HG02798 (cell line): ENCODE results near the gene OPCML.

Source experiments
- ATAC-seq: cut with Tn5 transposase; IDR thresholded peaks from one replicate; pipeline ENCODE4 v1.9.1; 2021; ENCODE audit warnings: mild to moderate bottlenecking; ENCODE audit not compliant: unreplicated experiment, poor library complexity

Gene OPCML

DNA sequence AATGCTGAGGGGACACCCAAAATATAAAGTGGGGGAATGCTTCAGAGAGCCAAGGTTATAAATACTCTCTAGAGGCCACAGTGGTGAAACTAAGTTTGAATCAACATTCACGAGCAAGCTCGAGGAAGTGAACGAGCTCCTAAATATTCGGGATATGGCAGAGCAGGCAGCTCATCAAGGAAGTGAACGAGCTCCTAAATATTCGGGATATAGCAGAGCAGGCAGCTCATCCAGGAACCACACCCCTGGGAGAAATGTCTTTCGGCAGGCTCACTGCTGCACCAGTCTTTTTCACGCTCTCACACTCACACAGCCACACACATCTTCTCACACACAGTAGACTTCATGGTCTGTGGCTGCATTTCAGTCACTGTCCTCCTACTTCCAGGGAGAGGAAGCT, 787.5 kb downstream of the OPCML start:
- ATAC-seq, result no peak

DNA sequence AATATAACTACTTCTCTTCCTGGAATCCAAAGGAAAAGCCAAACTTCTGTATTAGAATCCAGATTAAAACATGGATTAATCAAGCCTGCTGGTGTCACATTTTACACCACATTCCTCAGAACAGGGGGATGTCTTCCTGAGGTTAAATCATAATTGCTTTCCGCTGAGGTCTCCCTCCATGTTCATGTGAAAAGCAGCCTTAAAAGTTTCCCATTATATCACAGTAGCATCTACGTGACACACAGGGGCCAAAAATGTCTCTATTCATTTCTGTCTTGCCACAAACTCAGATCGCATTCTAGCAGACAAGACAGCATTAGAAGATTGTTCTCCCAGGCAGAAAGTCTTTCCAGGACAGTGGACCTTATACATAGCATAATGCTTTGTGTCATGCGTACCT, 788.7 kb downstream of the OPCML start:
- ATAC-seq, result no peak

DNA sequence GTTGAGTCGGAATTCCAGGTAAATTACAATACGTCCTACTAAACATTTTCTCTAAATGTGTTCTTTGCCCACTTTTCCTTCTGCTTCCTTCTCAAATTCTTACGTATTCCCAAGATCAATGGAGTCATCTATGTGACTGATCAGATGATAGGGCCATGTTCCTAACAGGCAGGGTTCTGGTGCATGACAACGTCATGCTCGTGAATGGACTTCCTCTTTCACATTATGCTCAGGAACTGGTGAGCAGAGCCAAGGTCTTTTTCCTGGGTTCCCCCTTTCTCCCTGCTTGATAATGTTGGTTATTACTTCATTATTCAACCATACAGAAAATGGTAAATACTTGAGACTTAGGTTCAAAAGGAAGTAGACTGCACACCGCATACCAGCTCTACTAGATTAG, 789.4 kb downstream of the OPCML start:
- ATAC-seq, result no peak

DNA sequence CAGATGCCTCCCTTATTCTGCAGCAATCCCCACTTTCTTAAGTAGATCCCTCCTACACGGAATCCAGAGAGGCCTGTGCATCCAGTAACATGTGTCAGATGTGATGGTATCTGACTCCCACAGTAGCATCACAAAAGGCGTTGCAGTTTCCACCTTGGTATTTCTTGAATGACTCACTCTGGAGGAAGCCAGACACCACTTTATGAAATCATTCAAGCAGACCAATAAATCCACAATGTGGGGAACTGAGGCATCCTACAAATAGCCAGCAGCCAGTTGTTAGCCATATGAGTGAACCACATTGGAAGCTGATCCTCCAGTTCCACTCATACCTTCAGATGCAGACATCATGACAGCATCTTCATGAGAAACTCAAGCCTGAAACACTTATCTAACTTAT, 798.1 kb downstream of the OPCML start:
- no peak for ATAC-seq

DNA sequence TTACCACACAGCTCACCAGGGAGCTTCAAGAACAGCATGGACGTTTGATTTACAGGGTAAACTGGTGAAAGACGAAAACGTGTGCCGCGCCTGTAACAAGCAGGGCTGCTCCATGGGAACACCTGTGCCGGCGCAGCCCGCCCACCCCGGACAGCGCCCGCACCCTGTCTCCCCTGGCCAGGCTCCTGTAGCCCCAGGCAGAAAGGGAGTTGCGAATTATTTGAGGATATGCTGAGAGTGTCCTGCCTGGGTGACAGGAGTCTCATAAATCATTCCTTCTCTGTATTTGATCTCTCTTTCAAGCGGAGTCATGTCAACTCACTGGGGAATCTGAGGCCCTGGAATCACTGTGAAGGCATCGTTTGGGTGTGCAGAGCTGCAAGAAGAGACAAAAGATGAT, 804.3 kb downstream of the OPCML start:
- no peak for ATAC-seq

DNA sequence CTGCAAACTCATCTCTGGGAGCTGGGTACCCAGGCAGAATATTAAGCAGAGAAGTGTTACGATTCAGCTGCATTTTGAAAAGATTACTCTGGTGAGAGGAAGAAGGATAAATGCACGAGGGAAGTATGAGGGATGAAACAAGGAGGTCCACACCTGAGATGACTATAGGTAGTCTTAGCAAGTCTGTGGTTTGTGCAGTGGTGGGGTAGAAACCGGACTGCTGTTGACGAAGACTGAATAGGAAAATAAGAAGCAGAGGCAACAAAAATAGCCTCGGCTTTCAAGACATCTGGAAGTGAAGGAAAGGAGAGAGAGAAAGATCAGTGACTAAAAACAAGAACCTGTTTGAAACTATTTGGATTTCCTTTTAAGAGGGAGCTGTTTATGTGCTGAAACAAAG, 810.8 kb downstream of the OPCML start:
- ATAC-seq, result no peak

DNA sequence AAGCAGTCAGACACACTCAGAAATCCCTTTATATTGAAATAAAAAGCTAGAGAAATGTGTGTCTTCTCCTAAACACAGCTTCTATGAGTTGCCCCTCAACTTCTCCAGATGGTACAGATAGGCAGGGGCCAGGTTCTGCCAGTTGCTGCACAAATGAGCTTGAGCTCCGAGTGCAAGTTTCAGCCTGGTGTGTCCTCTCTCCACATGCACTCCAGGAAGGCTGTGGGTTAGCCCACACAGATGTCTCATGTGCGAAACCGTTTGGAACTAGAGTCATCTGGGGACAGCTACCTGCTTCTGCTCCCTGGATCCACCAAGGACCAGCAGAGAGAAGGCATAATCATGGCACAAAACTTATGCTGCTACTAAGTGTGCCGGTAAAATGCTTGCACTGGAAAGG, 812.6 kb downstream of the OPCML start:
- no peak for ATAC-seq

DNA sequence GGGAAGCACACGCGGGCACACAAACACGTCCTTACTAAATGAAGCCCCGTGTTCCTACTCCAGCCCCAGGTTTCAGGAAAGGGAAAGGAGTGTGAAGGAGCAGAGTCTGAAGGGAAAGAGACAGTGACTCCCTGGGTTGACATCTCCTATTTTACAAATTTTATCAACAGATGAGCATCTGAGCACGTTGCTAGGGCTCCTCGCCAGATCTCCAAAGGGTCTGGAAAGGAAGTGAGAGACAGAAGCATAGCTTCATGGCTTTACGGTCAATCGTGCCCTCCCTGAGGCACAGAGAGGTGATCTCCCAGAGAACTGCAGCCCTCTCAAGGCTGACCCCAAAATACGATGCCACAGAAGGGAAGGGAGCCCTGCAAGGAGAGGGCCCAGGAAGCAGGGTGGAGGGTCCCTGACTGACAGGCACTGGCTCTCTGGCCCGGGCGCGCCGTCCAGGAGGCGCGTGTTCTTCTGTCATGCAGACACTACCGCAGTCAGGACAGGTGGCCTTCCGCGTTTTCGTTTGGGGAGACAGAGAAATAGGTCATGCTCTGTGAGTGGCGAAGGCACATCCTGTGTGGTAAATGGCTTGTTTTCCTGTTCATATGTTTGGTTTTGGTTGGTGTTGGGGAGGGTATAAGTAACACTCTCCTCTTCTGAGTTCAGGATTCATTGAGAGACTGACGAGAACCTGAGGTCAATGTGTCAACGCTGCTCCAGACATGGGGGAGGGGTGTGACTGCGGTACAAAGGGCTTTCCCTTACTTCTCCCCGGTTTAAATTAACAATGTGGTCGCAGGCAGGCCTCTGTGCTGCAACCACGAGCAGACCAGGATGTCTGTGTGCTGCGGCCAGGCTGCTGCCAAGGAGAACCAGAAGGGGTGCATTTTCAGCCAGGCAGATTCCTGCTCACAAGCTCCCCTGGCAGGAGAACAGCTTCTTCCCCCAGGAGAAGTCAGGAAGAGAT, 813.3 kb downstream of the OPCML start:
- no peak for ATAC-seq

DNA sequence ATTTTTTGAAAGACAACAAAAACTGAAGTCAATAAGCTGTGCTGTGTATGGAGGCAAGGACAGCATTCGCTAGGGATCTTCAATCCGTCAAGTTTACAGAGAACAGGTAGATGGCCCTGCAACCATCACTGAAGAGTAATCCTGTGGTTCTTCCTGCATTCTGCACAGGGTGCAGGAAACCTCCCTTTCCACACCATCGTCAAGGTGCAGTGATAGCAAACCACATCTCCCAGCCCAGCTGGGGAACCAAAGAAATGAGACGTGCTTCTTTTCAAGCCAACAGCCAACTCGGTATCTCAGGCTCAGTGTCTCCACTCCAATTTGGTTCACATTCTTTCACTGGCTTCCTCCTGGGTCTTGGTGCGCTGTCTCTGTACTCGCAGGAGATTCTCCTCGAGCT, 814.5 kb downstream of the OPCML start:
- no peak for ATAC-seq

DNA sequence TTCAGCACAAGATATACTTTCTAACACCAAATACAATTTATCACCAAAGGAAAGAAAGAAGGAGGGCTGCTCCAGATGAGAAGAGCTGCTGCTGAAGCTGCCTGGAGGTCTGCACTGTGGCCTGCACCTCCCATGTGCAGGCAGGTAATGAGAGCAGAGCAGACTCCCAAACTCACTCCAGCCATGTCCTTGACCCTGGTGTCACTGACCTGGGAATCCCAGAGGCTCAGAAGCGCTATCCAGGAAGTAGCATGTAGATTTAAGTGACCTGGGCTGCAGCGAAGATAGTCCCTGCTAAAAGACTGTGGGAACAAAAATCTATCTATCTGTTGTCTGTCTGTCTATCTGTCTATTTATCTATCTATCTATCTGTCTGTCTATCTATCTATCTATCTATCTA, 816.3 kb downstream of the OPCML start:
- ATAC-seq, result no peak

DNA sequence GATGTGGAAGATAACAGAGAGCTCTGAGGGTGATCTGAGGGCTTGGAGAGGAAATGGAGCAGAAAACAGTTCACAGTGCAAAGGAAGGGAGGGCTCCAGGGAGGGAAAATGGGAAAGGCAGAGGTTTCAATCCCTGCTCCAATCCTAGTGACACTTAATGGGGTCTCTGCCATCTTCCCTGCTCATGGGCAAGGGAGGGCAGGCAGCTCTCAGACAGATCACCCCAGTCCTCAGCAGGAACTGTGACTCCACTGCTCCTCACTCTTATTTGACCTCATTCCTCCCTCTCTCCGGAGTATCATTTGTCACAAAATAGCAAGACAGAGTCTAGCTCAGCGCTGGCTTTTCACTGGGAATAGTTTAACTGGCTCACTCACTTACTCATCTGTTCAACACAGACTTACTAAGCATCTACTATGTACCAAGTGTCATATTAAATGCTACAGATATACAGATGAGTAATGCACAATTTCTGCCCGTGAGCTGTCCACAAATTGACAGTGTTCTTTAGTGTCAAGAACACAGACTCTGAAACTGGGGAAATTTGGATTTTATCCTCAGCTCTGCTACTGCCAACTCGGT, 817.4 kb downstream of the OPCML start:
- no peak for ATAC-seq

DNA sequence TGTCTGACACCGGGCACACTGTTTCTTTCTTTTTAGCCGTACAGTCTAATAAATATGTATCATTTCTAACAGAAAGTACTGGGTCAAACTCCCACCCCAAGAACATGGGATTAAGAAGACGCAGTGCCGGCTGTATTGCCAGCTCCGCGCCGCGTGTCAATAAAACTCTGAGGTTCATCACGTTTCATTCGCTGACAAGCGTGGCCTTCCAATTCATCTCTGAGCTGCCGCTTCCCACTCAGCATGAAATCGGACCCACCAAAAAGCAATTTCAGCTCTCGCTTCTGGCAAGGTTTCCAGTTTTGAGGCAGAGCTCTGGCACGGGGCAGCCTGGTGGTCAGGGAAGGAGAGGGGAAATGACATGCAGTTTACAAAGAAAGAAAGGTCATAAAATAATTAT, 819.8 kb downstream of the OPCML start:
- ATAC-seq, result no peak

DNA sequence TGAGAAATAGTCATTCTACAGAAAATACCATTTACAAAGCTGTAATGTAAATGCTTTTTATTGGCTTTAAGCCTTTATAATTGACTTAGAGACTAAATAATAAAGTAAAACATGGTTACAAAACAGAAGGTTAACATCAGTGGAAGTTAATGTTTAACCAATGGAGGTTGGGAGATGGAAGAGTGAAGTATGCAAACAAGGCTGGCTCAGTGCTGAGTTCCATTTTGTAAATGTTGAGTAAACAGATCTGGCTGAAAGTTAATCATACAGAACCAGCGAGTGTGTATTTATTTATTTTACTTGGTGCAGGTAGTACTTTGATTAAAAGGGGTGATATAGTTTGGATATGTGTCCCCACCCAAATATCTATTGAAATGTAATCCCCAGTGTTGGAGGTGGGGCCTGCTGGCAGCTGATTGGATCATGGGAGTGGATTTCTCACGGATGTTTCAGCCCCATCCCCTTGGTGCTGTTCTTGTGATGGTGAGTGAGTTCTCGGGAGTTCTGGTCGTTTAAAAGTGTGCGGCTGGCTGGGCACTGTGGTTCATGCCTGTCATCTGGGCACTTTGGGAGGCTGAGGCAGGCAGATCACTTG, 827.4 kb downstream of the OPCML start:
- no peak for ATAC-seq

DNA sequence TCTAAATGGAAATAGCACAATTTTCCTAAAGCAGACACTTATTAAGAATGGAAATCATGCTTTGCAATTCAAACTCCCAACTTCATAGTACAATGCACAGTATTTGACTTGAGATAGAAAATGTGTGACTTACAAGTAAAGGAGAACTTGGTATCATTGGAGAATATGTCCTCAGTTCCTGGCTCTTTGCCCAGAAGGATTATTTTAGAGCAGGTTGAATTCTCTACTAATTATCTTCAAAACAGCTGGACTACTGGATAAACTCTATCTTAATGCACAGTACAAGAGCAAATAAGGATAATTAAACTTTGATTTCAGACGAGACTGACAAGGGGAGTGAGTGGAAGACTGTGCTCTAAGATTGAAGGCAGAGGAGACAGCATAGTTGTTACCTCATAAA, 839.4 kb downstream of the OPCML start:
- ATAC-seq, result no peak

DNA sequence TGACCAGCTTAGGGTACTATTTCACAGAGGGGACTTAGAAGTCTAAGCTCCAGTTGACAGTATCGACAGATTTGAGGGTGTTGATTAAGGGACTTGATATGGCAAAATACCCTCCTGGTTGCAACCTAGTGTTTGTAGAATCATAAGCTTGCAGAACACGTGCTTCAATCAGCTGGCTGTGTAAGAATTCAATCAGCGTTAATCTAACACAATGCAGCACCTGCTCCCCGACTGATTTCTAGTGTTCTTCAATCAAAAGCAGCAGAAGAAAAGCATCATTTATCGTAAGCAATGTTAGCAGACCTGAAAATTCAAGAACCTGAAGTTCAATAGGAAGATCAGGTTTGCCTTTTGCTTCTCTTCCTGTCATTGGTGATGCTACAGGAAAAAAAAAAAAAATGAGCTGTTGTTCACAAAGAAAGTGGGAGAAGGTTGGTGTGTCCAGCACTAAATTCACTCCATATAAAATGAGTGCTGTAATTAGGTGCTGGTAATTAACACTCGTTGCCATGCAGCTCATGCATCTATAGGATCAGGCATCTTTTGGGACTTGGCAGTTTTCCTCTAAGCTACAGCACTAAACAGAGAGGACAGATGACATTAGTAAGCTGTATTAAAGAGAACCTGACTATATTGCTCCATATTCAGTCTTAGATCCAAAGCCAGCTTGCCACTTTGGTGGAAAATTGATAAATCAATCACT, 840.3 kb downstream of the OPCML start:
- ATAC-seq, result no peak

DNA sequence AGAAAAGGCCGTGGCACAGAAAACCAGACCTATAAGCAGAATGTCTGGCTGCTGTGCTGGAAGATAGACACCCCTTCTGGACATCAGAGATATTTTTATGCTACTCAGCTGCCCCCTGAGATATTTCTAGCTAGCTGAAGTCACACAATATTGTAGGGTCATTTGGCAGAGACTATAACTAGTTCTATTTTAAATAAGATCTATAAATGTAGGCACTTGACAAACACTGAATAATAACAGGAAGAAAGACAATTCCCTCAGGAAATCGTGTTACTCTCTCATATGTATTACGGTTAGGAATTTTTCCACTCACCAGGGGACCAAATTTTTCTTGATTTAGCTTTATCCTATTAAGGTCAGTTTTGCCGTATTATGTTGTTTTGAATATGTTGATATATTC, 845.4 kb downstream of the OPCML start:
- no peak for ATAC-seq

DNA sequence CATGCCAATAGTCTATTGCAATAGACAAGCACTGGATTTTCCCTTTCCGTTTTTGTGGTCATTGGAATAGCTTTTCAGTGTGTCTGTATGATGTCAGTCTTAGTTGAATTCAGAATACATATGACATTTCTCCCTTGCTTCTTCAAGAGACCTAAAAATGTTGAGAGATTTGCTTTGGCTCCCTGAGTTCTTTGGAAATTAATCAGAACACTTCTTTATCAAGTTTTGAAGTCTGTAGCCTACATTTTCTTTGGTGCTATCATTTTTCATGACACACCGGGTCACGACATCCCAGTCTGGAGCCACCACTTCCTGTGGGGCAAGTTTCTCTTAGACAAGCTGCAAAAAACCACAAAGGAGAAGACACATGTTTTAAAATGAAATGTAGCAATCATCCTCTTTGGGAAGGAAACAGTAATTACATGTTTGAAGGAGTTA, 847.1 kb downstream of the OPCML start:
- no peak for ATAC-seq

DNA sequence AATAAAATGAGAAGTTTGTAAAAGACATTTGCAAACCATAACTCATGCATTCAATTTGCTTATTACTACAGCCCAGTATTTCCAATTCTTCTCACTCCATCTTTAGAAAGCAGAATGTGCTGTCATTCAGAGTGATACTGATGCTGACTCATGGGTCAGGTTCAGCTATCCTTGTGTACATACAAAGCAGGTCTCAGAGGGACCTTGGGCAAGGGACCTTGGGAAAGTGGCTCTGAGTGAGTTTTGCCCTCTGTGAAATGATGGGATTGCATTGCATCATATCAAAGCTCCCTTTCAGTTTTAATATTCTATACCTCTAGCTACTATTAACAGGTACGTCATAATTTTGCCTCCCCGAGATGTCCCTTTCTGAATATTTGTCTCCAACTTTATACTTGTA, 848.7 kb downstream of the OPCML start:
- ATAC-seq, result no peak

DNA sequence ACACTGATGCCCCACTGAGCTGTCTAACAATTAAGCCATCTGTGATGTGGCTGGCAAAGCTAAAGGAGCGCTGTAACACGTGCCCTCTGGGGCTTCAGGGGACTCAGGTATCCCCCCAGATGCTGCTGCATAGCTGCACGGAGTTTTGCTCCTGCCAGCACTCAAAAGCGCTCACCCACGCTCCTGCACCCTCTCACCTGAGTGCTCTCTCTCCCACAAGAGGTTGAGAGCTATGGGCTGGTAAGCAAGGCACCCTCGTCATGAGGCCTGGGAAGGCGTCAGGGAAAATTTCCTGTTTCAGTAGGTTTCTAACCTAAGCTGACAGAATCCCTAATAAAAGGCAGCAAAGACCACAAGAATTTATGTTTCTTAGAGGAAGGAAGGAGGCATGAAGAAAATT, 850.3 kb downstream of the OPCML start:
- ATAC-seq, result no peak

DNA sequence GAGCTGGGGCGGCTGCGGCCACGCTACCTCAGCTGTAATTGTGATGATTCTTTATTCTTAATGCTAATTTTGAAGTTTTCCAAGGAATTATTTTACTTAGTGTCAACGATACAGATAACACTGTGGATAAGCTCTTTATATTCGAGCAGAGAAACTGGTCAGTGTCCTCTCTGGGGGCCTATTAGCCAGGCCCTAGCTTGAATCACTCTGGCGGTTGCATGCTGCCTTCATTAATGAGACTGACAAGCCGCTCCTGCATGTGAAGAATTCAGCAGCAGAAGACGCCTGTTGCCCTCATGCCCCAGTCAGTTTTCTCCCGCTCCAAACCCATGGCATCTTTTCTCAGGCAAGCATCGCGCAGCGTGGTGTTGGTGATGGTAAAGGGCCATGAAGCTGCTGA, 851.7 kb downstream of the OPCML start:
- ATAC-seq, result no peak

DNA sequence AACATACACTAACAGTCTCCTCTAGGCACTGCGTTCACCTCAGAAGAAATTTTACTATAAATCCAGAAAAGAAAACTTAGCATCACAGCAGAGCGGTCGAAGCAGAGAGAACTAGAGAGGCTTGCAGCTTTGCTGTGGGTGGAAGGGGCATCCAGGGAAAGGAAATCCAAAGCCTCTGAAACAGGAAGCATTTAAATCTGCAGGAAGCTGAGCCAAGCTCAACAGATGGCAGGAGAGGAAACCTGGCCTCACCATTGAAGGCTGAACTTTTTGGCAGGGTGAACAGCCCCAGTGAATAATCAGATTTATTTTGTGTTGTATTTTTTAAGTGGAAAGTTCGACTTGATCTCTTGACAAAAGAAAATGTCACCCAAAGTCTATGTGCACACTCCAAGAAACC, 858.1 kb downstream of the OPCML start:
- no peak for ATAC-seq
